B cell (primary cell): ENCODE results near the gene STBD1. TPM values are rescaled to one million over a fixed set of nuclear protein-coding genes. Genes with fewer than 3 reads are reported as not detected.

Experiments
- ATAC-seq: fragments of 200-7000 bp; cut with Tn5 transposase; one replicate; pipeline ENCODE4 v1.10.0; 2021; ENCODE audit warnings: low read depth, mild to moderate bottlenecking, moderate number of reproducible peaks, moderate library complexity
- CTCF ChIA-PET: fragments of 350-600 bp; sonication (Branson Sonifier 250); formaldehyde crosslinking; loops from one replicate; lab custom pipeline; 2021; ENCODE audit warnings: antibody characterized with exemption, inconsistent platforms; lab: Charles Lee
- POLR2A ChIA-PET: fragments of 350-600 bp; sonication (Branson Sonifier 250); formaldehyde crosslinking; loops from one replicate; lab custom pipeline; 2021; ENCODE audit warnings: antibody characterized with exemption; lab: Charles Lee
- DNase-seq: peaks from one replicate; pipeline ENCODE4 v3.0.0; 2013
- H2AFZ ChIP-seq: 2 replicates; pipeline ENCODE4 v1.6.1; 2012; ENCODE audit warnings: mild to moderate bottlenecking, low read depth, low read length; ENCODE audit not compliant: insufficient read depth, poor library complexity, severe bottlenecking
- H3K27ac ChIP-seq, 2 donors: 1 replicate in 1 of 2; 2 replicates in 1 of 2; pipeline ENCODE4 v1.5.1; 2012 to 2013; ENCODE audit warnings: low read length in 2 of 2, mild to moderate bottlenecking in 2 of 2, moderate library complexity in 1 of 2
- H3K27me3 ChIP-seq, 4 experiments: fragments of 200-600 bp in 1 of 4; sonication (generic) in 1 of 4; replicated peaks in 1 of 4; 1 replicate in 2 of 4; 2 replicates in 2 of 4; pipeline versions ENCODE4 v1.6.1 to v1.7.0; 2013 to 2016; ENCODE audit warnings: low read length in 3 of 4, mild to moderate bottlenecking in 2 of 4, mixed read lengths in 1 of 4, moderate library complexity in 1 of 4; ENCODE audit not compliant: insufficient read depth in 4 of 4, control insufficient read depth in 3 of 4; ENCODE audit errors: control extremely low read depth in 1 of 4
- H3K36me3 ChIP-seq, 2 experiments: replicated peaks in 1 of 2; 1 replicate in 1 of 2; 2 replicates in 1 of 2; pipeline versions ENCODE4 v1.6.1 to v1.7.1; 2013; ENCODE audit warnings: low read length in 1 of 2; ENCODE audit not compliant: insufficient read depth in 2 of 2, control insufficient read depth in 1 of 2; ENCODE audit errors: control extremely low read depth in 1 of 2, extremely low read depth in 1 of 2
- H3K4me1 ChIP-seq, 2 donors: fragments of 200-600 bp in 1 of 2; sonication (generic) in 1 of 2; 1 replicate in 1 of 2; 2 replicates in 1 of 2; pipeline versions ENCODE4 v1.5.1 to v1.6.1; 2013 to 2017; ENCODE audit warnings: low read length in 2 of 2; ENCODE audit not compliant: control insufficient read depth in 2 of 2, insufficient read depth in 2 of 2
- H3K4me2 ChIP-seq: replicated peaks from 2 replicates; pipeline ENCODE3; 2012; ENCODE audit warnings: mild to moderate bottlenecking, low read depth, low read length; ENCODE audit not compliant: poor library complexity, severe bottlenecking
- H3K4me3 ChIP-seq, 5 experiments: fragments of 200-600 bp in 1 of 5; sonication (generic) in 1 of 5; 1 replicate in 3 of 5; 2 replicates in 2 of 5; pipeline versions ENCODE4 v1.5.1 to v1.7.0; 2011 to 2016; ENCODE audit warnings: low read length in 4 of 5, mild to moderate bottlenecking in 4 of 5, low read depth in 2 of 5, control low read depth in 1 of 5, moderate library complexity in 1 of 5; ENCODE audit not compliant: insufficient read depth in 1 of 5; ENCODE audit errors: control extremely low read depth in 1 of 5, extremely low read depth in 1 of 5
- H3K79me2 ChIP-seq: fragments of 200-600 bp; sonication (generic); one replicate; pipeline ENCODE4 v1.6.0; 2016; ENCODE audit warnings: low read length; ENCODE audit not compliant: control insufficient read depth, insufficient read depth
- H3K9ac ChIP-seq: fragments of 200-600 bp; sonication (generic); 2 replicates; pipeline ENCODE4 v1.6.1; 2017; ENCODE audit warnings: mild to moderate bottlenecking, low read length, moderate library complexity
- H3K9me3 ChIP-seq, 3 donors: one replicate each; pipeline versions ENCODE4 v1.6.1 to v1.7.1; 2013; ENCODE audit warnings: low read length in 2 of 3; ENCODE audit not compliant: control insufficient read depth in 2 of 3, insufficient read depth in 1 of 3; ENCODE audit errors: control extremely low read depth in 1 of 3
- H4K20me1 ChIP-seq: 2 replicates; pipeline ENCODE4 v1.6.0; 2012; ENCODE audit warnings: mild to moderate bottlenecking, low read length; ENCODE audit not compliant: insufficient read depth, control insufficient read depth, poor library complexity, severe bottlenecking
- H3K27ac Mint-ChIP-seq: one replicate; pipeline ENCODE4 v1.8.0; 2021; ENCODE audit warnings: mixed read lengths
- H3K27me3 Mint-ChIP-seq: one replicate; pipeline ENCODE4 v1.8.0; 2021; ENCODE audit warnings: mixed read lengths
- H3K4me1 Mint-ChIP-seq: one replicate; pipeline ENCODE4 v1.8.0; 2021; ENCODE audit warnings: mixed read lengths
- H3K4me3 Mint-ChIP-seq: one replicate; pipeline ENCODE4 v1.8.0; 2021; ENCODE audit warnings: mixed read lengths
- H3K9me3 Mint-ChIP-seq: one replicate; pipeline ENCODE4 v1.8.0; 2022; ENCODE audit warnings: mixed read lengths; ENCODE audit not compliant: insufficient read depth
- EZH2 ChIP-seq: IDR thresholded peaks from 2 replicates; pipeline ENCODE4 v1.6.1; 2012; ENCODE audit warnings: borderline replicate concordance, low read depth, mild to moderate bottlenecking, moderate library complexity, low read length; ENCODE audit not compliant: insufficient read depth, poor library complexity, severe bottlenecking
- WGBS: methylation state at CpG from one replicate; pipeline ENCODE4 v1.1.5; 2013; ENCODE audit warnings: missing lambda C conversion rate; ENCODE audit not compliant: insufficient coverage; 5-methylcytosine and 5-hydroxymethylcytosine counted together
- intact Hi-C: fragments of 100-400 bp; cut with micrococcal nuclease; formaldehyde crosslinking; loops from one replicate; pipeline ENCODE4 v1.10.0; 2022
- polyA plus RNA-seq: library from polyadenylated mRNA; depleted of rRNA; stranded (reverse); fragments of >200 nt; gene quantifications from 2 replicates; pipeline ENCODE4 v1.2.3, GENCODE V29; 2012
- total RNA-seq, 2 donors: library from RNA; stranded (reverse); fragments of 120-200 nt in 1 of 2; gene quantifications; 1 replicate in 1 of 2; 2 replicates in 1 of 2; pipeline versions ENCODE4 v1.2.3 to v1.2.4, GENCODE V29; 2013 to 2022
- TF ChIP-seq, protein P1 (sequence below): fragments of 200-600 bp; IDR thresholded peaks from one replicate; pipeline ENCODE4 v1.8.0; 2022; ENCODE audit warnings: antibody characterized with exemption, mild to moderate bottlenecking

STBD1 gene
- total and polyA plus RNA-seq, 2 donors (not counting 1 experiment from before 2014, with no cell fraction given): not detected

DNA sequence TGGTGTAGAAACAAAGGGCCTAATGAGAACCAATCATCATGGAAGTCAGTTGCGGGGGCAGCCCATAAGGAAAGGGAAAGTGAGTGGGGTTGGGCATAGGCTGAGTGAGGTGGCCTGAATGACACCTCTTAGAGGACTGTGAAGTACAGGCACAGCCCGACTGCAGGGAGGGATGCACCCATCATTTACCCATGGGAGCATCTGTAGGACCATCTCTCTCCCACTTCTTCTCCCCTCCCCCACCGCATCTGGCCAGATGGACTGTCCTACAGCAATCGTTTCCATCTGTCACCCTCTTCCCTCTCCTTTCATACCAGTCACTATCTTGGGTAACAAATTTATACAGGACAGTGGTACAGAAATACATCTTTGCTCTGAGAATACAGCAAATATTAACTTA, 4.2 kb downstream of the STBD1 start:
- H4K20me1 ChIP-seq: no peaks in the 10 kb centered on the region
- no peak overlapping the region for H3K4me3 Mint-ChIP-seq
- CTCF ChIA-PET: no interaction called here
- intact Hi-C loops: no loop called here
- no peak overlapping the region for H3K9ac ChIP-seq
- H3K27me3 ChIP-seq: peaks cover 0 to 23% (median 8%) of the 10 kb centered on the region in 4 experiments
- H3K27ac ChIP-seq: no peak overlapping the region
- H2AFZ ChIP-seq: no peak overlapping the region
- H3K4me1 Mint-ChIP-seq: peaks cover 10% of the 10 kb centered on the region
- H3K4me3 ChIP-seq: no peak overlapping the region
- H3K27ac Mint-ChIP-seq: no peak overlapping the region
- H3K4me2 ChIP-seq: no peak overlapping the region
- POLR2A ChIA-PET: no interaction called here
- WGBS: 94% methylated on average over 2 of the region's 4 CpGs
- H3K9me3 ChIP-seq: peaks cover 0 to 15% (median under 1%) of the 10 kb centered on the region in 3 donors
- no peak for DNase-seq
- H3K9me3 Mint-ChIP-seq: peaks cover 4% of the 10 kb centered on the region
- H3K79me2 ChIP-seq: no peaks in the 10 kb centered on the region
- ATAC-seq: no peak
- H3K36me3 ChIP-seq: no peaks in the 10 kb centered on the region
- peaks cover 12 to 14% of the 10 kb centered on the region in 2 donors for H3K4me1 ChIP-seq
- TF ChIP-seq, protein P1, sequence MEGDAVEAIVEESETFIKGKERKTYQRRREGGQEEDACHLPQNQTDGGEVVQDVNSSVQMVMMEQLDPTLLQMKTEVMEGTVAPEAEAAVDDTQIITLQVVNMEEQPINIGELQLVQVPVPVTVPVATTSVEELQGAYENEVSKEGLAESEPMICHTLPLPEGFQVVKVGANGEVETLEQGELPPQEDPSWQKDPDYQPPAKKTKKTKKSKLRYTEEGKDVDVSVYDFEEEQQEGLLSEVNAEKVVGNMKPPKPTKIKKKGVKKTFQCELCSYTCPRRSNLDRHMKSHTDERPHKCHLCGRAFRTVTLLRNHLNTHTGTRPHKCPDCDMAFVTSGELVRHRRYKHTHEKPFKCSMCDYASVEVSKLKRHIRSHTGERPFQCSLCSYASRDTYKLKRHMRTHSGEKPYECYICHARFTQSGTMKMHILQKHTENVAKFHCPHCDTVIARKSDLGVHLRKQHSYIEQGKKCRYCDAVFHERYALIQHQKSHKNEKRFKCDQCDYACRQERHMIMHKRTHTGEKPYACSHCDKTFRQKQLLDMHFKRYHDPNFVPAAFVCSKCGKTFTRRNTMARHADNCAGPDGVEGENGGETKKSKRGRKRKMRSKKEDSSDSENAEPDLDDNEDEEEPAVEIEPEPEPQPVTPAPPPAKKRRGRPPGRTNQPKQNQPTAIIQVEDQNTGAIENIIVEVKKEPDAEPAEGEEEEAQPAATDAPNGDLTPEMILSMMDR: no peak
- no peak for TF ChIP-seq EZH2
- H3K27me3 Mint-ChIP-seq: peaks cover 33% of the 10 kb centered on the region

GRCh38 chr4:76311896-76312331, 5.4 kb downstream of the STBD1 start:
- H2AFZ ChIP-seq: no peak overlapping the region
- ATAC-seq (no peak), DNase-seq (no peak)
- H3K9me3 Mint-ChIP-seq: peaks cover 7% of the 10 kb centered on the region
- no peaks in the 10 kb centered on the region for H4K20me1 ChIP-seq
- H3K36me3 ChIP-seq: no peaks in the 10 kb centered on the region
- no peak overlapping the region for H3K4me3 Mint-ChIP-seq
- WGBS: 80% methylated on average over 1 of the region's 1 CpG
- peaks cover 3% of the 10 kb centered on the region for H3K4me1 Mint-ChIP-seq
- TF ChIP-seq, protein P1: no peak
- no peak for TF ChIP-seq EZH2
- H3K9me3 ChIP-seq: peaks cover 1 to 11% (median 3%) of the 10 kb centered on the region in 3 donors
- H3K79me2 ChIP-seq: no peaks in the 10 kb centered on the region
- no peak overlapping the region for H3K27ac Mint-ChIP-seq
- ChIA-PET POLR2A (no interaction called here), CTCF (no interaction called here)
- H3K27ac ChIP-seq: no peak overlapping the region
- H3K4me2 ChIP-seq: no peak overlapping the region
- intact Hi-C loops: no loop called here
- no peak overlapping the region for H3K4me3 ChIP-seq
- peaks cover 35% of the 10 kb centered on the region for H3K27me3 Mint-ChIP-seq
- H3K4me1 ChIP-seq: peaks cover 3 to 4% of the 10 kb centered on the region in 2 donors
- H3K27me3 ChIP-seq: peaks cover 0 to 11% (median 3%) of the 10 kb centered on the region in 4 experiments
- no peak overlapping the region for H3K9ac ChIP-seq
